ENCODE data around the gene LAMTOR4. TPM values are rescaled to one million over a fixed set of nuclear protein-coding genes. Genes with fewer than 3 reads are reported as not detected.

LAMTOR4 gene
- total and polyA plus RNA-seq, 2 of the 13 experiments (the other 11 are each of a cell fraction or from before 2014, with no cell fraction given) = 115 to 118 TPM

- no peak; the same call in 1 of the 2 replicates for TF ChIP-seq ZBTB33 (CRISPR knock-in tag; IDR thresholded peaks at IDR 0.05)
- TF ChIP-seq ELF4 (CRISPR knock-in tag; IDR thresholded peaks at IDR 0.05; ENCODE audit: borderline replicate concordance) = 0 out of 2 replicates have a peak, but pooled peaks have one; percentile 18
- peak; percentile 44; the same call in 1 of the 2 replicates for TF ChIP-seq ESRRA (CRISPR knock-in tag; IDR thresholded peaks at IDR 0.05; ENCODE audit: low read depth)
- TF ChIP-seq ZNF615 (CRISPR knock-in tag; IDR thresholded peaks at IDR 0.05; ENCODE audit: borderline replicate concordance) = no peak
- TF ChIP-seq PBX2 (CRISPR knock-in tag; IDR thresholded peaks at IDR 0.05) = no peak
- no peak for TF ChIP-seq SRSF9 (IDR thresholded peaks at IDR 0.05; ENCODE audit: borderline replicate concordance, insufficient read depth, low read depth, low read length, poor library complexity, severe bottlenecking)
- peak; percentile 32; the same call in 1 of the 2 replicates for TF ChIP-seq HIVEP1 (CRISPR knock-in tag; IDR thresholded peaks at IDR 0.05)
- no peak for TF ChIP-seq ZNF253 (CRISPR knock-in tag; IDR thresholded peaks at IDR 0.05; ENCODE audit: borderline replicate concordance)
- TF ChIP-seq ARID2 (CRISPR knock-in tag; IDR thresholded peaks at IDR 0.05; ENCODE audit: borderline replicate concordance) = peak; percentile 50; the same call in 1 of the 2 replicates
- TF ChIP-seq ZFP82 (CRISPR knock-in tag; IDR thresholded peaks at IDR 0.05; ENCODE audit: borderline replicate concordance) = peak; percentile 68; the same call in 1 of the 2 replicates
- TF ChIP-seq RCOR2 (CRISPR knock-in tag; IDR thresholded peaks at IDR 0.05) = no peak
- TF ChIP-seq ZNF644 (CRISPR knock-in tag; IDR thresholded peaks at IDR 0.05; ENCODE audit: low read depth) = no peak
- TF ChIP-seq ZBED4 (CRISPR knock-in tag; IDR thresholded peaks at IDR 0.05; ENCODE audit: borderline replicate concordance) = peak; percentile 99
- 0 out of 2 replicates have a peak, but pooled peaks have one; percentile 22 for TF ChIP-seq TSC22D2 (CRISPR knock-in tag; IDR thresholded peaks at IDR 0.05; ENCODE audit: borderline replicate concordance)
- no peak for TF ChIP-seq SOX6 (IDR thresholded peaks at IDR 0.05)
- peak; percentile 40 for TF ChIP-seq SOX6 (CRISPR knock-in tag; IDR thresholded peaks at IDR 0.05)
- no peak for TF ChIP-seq IRX3 (CRISPR knock-in tag; IDR thresholded peaks at IDR 0.05; ENCODE audit: borderline replicate concordance, low read depth)
- TF ChIP-seq ZNF12 (CRISPR knock-in tag; IDR thresholded peaks at IDR 0.05) = 0 out of 2 replicates have a peak, but pooled peaks have one; percentile 29
- TF ChIP-seq POLR2A (IDR thresholded peaks at IDR 0.05; ENCODE audit: insufficient read depth in 1 of 2, low read depth in 2 of 2, low read length in 2 of 2) = peak in 1 of 2 experiments; percentile 75; a peak in 2 of 4 replicates
- 0 out of 2 replicates have a peak, but pooled peaks have one; percentile 60 for TF ChIP-seq ZBTB38 (CRISPR knock-in tag; IDR thresholded peaks at IDR 0.05)
- no peak for TF ChIP-seq TBX3 (IDR thresholded peaks at IDR 0.05; ENCODE audit: borderline replicate concordance)
- no peak for TF ChIP-seq SETDB1 (CRISPR knock-in tag; IDR thresholded peaks at IDR 0.05; ENCODE audit: borderline replicate concordance)
- TF ChIP-seq DNMT1 (CRISPR knock-in tag; IDR thresholded peaks at IDR 0.05) = 0 out of 2 replicates have a peak, but pooled peaks have one; percentile 24
These were observed 9.7 kb downstream of the LAMTOR4 start, which contains the start of gene TRAPPC14 (continued) for GRCh38 chr7:100158229-100159098.
